PC-3 (cell line): ENCODE results near the gene PGP. TPM values are rescaled to one million over a fixed set of nuclear protein-coding genes. Genes with fewer than 3 reads are reported as not detected.

ENCODE experiments used
- ATAC-seq: fragments of 200-7000 bp; cut with Tn5 transposase; 2 replicates; pipeline ENCODE4 v1.9.1; 2020; ENCODE audit warnings: mild to moderate bottlenecking, moderate library complexity
- BruUV-seq: library from RNA; stranded (reverse); fragments of 400-500 nt; replicated peaks from 2 replicates; lab custom pipeline; 2021; lab: Mats Ljungman, UMichigan
- CTCF ChIA-PET: fragments of 300-600 bp; sonication (Branson Sonifier 250); formaldehyde crosslinking; loops from one replicate; lab custom pipeline; 2022; ENCODE audit warnings: antibody characterized with exemption; lab: Charles Lee
- POLR2A ChIA-PET: fragments of 300-600 bp; sonication (Branson Sonifier 250); formaldehyde crosslinking; loops from one replicate; lab custom pipeline; 2022; ENCODE audit warnings: antibody characterized with exemption; ENCODE audit not compliant: unreplicated experiment; lab: Charles Lee
- DNase-seq: peaks from one replicate; pipeline ENCODE4 v3.0.0-alpha.2; 2015
- H2AFZ ChIP-seq: fragments of 300-600 bp; sonication (generic); 2 replicates; pipeline ENCODE4 v1.6.0; 2016; ENCODE audit warnings: antibody characterized with exemption, low read length
- H3F3A ChIP-seq: fragments of 300-600 bp; sonication (generic); one replicate; pipeline ENCODE4 v1.6.0; 2017; ENCODE audit warnings: antibody characterized with exemption, low read length, control low read depth, mild to moderate bottlenecking; ENCODE audit not compliant: unreplicated experiment
- H3K27ac ChIP-seq: fragments of 300-600 bp; sonication (generic); 2 replicates; pipeline ENCODE4 v1.5.1; 2016; ENCODE audit warnings: mild to moderate bottlenecking, low read length
- H3K27me3 ChIP-seq: fragments of 300-600 bp; sonication (generic); 2 replicates; pipeline ENCODE4 v1.6.1; 2016; ENCODE audit warnings: low read length, mixed read lengths
- H3K36me3 ChIP-seq: fragments of 300-600 bp; sonication (generic); 2 replicates; pipeline ENCODE4 v1.6.1; 2016; ENCODE audit warnings: low read depth, mixed run types, low read length, mixed read lengths
- H3K4me1 ChIP-seq: fragments of 300-600 bp; sonication (generic); 2 replicates; pipeline ENCODE4 v1.5.1; 2016; ENCODE audit warnings: low read length; ENCODE audit not compliant: insufficient read depth
- H3K4me2 ChIP-seq: fragments of 300-600 bp; sonication (generic); 2 replicates; pipeline ENCODE4 v1.6.0; 2016; ENCODE audit warnings: low read length
- H3K4me3 ChIP-seq: fragments of 300-600 bp; sonication (generic); 2 replicates; pipeline ENCODE4 v1.5.1; 2016; ENCODE audit warnings: mild to moderate bottlenecking, low read length, mixed read lengths
- H3K79me2 ChIP-seq: fragments of 300-600 bp; sonication (generic); 2 replicates; pipeline ENCODE4 v1.6.1; 2017; ENCODE audit warnings: low read length, mixed read lengths
- H3K9ac ChIP-seq: fragments of 300-600 bp; sonication (generic); 2 replicates; pipeline ENCODE4 v1.6.0; 2016; ENCODE audit warnings: mild to moderate bottlenecking, low read length
- H3K9me2 ChIP-seq: fragments of 300-600 bp; sonication (generic); replicated peaks from 2 replicates; pipeline ENCODE4 v1.6.1; 2016; ENCODE audit warnings: mixed run types, low read length, mixed read lengths
- H3K9me3 ChIP-seq: fragments of 300-600 bp; sonication (generic); 2 replicates; pipeline ENCODE4 v1.6.1; 2016; ENCODE audit warnings: low read length, mixed read lengths
- H4K20me1 ChIP-seq: fragments of 300-600 bp; sonication (generic); 2 replicates; pipeline ENCODE4 v1.6.1; 2016; ENCODE audit warnings: low read length, mixed read lengths
- EZH2 ChIP-seq: fragments of 300-600 bp; sonication (generic); IDR thresholded peaks from one replicate; pipeline ENCODE4 v1.6.1; 2017; ENCODE audit warnings: antibody characterized with exemption, mild to moderate bottlenecking, low read length; ENCODE audit not compliant: unreplicated experiment
- EZH2phosphoT487 ChIP-seq: fragments of 300-600 bp; sonication (generic); IDR thresholded peaks from 2 replicates; pipeline ENCODE4 v1.6.1; 2018; ENCODE audit warnings: mild to moderate bottlenecking, antibody characterized with exemption, low read length, borderline replicate concordance
- intact Hi-C: fragments of 100-400 bp; cut with micrococcal nuclease; formaldehyde crosslinking; loops from 2 replicates; pipeline ENCODE4 v1.9.0; 2023
- total RNA-seq: library from RNA; depleted of rRNA; stranded (reverse); fragments of >200 nt; gene quantifications from 2 replicates; pipeline ENCODE4 v1.2.3, GENCODE V29; 2014
- TF ChIP-seq, protein P1 (sequence below): fragments of 300-600 bp; sonication (generic); conservative IDR thresholded peaks from 2 replicates; pipeline ENCODE4 v1.5.1; 2017; ENCODE audit warnings: antibody characterized with exemption, low read depth, mild to moderate bottlenecking, low read length

Gene PGP
- total RNA-seq, 1 experiment from 2014 or later: 46.0 TPM

DNA sequence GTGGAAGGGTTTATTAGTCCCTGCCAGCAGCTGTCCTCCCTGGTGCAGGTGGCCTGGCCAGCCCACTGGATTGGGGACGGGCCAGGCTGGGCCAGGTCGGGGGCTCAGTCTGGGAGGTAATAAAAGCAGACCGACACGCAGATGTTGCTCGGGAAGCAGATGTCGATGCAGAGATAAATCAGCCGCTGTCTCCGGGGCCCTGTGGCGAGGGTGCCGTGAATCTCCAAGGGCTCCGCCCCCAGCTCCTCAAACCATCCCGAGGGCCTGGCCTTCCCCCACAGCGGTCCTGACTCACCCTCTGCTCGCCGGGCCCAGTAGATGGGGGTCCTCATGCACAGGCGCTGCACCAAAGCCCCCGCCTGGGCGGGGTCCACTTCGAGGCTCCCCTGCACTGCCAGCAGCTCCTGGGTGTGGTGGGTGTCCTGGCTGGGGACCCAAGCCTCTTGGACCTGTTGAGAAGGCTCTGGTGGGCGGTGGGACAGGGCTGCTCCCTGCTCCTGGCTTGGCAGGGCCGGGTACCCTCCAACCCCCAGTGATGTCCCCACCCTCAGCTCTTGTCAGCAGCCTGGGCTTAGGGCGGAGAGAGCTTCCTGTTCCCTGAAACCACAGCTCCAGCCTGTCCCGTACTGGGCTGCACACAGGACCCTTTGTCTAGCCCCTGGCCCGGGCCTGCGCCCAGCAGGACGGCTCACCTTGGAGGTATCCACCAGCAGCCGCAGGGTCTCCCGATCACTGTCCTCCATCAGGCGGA, 5.2 kb downstream of the PGP start:
- H3K79me2 ChIP-seq: peaks cover 52% of the 10 kb centered on the region
- H3K36me3 ChIP-seq: no peaks in the 10 kb centered on the region
- CTCF ChIA-PET: no interaction called here
- H3F3A ChIP-seq: no peaks in the 10 kb centered on the region
- no peak overlapping the region for H3K27ac ChIP-seq
- no peak for TF ChIP-seq EZH2phosphoT487
- TF ChIP-seq, protein P1, sequence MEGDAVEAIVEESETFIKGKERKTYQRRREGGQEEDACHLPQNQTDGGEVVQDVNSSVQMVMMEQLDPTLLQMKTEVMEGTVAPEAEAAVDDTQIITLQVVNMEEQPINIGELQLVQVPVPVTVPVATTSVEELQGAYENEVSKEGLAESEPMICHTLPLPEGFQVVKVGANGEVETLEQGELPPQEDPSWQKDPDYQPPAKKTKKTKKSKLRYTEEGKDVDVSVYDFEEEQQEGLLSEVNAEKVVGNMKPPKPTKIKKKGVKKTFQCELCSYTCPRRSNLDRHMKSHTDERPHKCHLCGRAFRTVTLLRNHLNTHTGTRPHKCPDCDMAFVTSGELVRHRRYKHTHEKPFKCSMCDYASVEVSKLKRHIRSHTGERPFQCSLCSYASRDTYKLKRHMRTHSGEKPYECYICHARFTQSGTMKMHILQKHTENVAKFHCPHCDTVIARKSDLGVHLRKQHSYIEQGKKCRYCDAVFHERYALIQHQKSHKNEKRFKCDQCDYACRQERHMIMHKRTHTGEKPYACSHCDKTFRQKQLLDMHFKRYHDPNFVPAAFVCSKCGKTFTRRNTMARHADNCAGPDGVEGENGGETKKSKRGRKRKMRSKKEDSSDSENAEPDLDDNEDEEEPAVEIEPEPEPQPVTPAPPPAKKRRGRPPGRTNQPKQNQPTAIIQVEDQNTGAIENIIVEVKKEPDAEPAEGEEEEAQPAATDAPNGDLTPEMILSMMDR: no peak
- TF ChIP-seq EZH2: no peak
- no TSS peak for BruUV-seq
- H3K9ac ChIP-seq: no peak overlapping the region
- no peak for DNase-seq
- no peaks in the 10 kb centered on the region for H3K27me3 ChIP-seq
- no peak overlapping the region for H3K4me2 ChIP-seq
- no peak overlapping the region for H3K4me3 ChIP-seq
- H3K9me2 ChIP-seq: no peaks in the 10 kb centered on the region
- ATAC-seq: no peak
- intact Hi-C loops: no loop called here
- H3K9me3 ChIP-seq: no peaks in the 10 kb centered on the region
- POLR2A ChIA-PET: no interaction called here
- H2AFZ ChIP-seq: no peak overlapping the region
- peaks cover 27% of the 10 kb centered on the region for H3K4me1 ChIP-seq
- peaks cover 12% of the 10 kb centered on the region for H4K20me1 ChIP-seq

DNA sequence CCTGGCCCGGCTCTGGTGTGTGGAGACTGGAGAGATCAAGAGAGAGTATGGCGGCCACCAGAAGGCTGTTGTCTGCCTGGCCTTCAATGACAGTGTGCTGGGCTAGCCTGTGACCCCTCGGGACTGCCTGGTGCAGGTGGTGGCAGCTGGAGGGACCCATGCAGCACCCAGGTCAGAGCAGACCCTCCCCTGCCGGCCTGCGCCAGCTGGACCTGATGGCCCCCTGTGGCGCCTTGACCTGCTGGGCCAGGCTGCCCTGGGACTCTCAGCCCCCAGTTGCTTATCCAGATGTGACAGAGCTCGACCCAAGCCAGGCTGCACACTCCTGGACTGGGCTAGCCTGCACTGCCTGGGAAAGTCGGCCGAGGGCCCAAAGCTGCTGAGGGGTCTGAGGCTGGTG, 5.9 kb downstream of the PGP start:
- Histone ChIP-seq H3K9me2 (no peaks in the 10 kb centered on the region), H3K4me1 (peaks cover 27% of the 10 kb centered on the region), H3F3A (no peaks in the 10 kb centered on the region), H3K27me3 (no peaks in the 10 kb centered on the region), H2AFZ (no peak overlapping the region), H3K36me3 (no peaks in the 10 kb centered on the region), H3K27ac (no peak overlapping the region), H3K9me3 (no peaks in the 10 kb centered on the region), H3K4me3 (no peak overlapping the region), H3K4me2 (no peak overlapping the region), H3K79me2 (peaks cover 46% of the 10 kb centered on the region), H3K9ac (no peak overlapping the region), H4K20me1 (peaks cover 12% of the 10 kb centered on the region)
- CTCF ChIA-PET: no interaction called here
- BruUV-seq: no TSS peak
- ATAC-seq: no peak
- DNase-seq: no peak
- TF ChIP-seq EZH2 (no peak), EZH2phosphoT487 (no peak)
- TF ChIP-seq, protein P1: no peak
- intact Hi-C loops: no loop called here
- POLR2A ChIA-PET: no interaction called here

DNA sequence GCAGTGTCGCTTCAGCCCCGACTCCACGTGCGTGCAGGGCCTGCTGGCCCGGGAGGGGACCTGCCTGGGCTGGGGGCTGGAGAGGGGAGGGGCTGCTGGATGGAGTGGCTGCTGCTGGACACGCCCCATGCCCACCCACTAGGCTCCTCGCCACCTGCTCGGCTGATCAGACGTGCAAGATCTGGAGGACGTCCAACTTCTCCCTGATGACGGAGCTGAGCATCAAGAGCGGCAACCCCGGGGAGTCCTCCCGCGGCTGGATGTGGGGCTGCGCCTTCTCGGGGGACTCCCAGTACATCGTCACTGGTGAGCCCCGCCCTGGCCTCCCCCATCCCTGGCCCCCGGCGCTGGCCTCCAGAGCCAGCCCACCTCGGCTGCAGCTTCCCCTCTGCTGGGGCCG, 6.3 kb downstream of the PGP start:
- no peaks in the 10 kb centered on the region for H3K27me3 ChIP-seq
- CTCF ChIA-PET: no interaction called here
- DNase-seq (no peak), ATAC-seq (no peak)
- H3K27ac ChIP-seq: no peak overlapping the region
- H3K4me1 ChIP-seq: peaks cover 27% of the 10 kb centered on the region
- peaks cover 41% of the 10 kb centered on the region for H3K79me2 ChIP-seq
- H3K9ac ChIP-seq: no peak overlapping the region
- intact Hi-C loops: no loop called here
- no peaks in the 10 kb centered on the region for H3K36me3 ChIP-seq
- H3K4me2 ChIP-seq: no peak overlapping the region
- no peak overlapping the region for H2AFZ ChIP-seq
- TF ChIP-seq, protein P1: no peak
- TF ChIP-seq EZH2 (no peak), EZH2phosphoT487 (no peak)
- no peak overlapping the region for H3K4me3 ChIP-seq
- POLR2A ChIA-PET: no interaction called here
- no peaks in the 10 kb centered on the region for H3K9me2 ChIP-seq
- no TSS peak for BruUV-seq
- H3F3A ChIP-seq: no peaks in the 10 kb centered on the region
- no peaks in the 10 kb centered on the region for H3K9me3 ChIP-seq
- peaks cover 8% of the 10 kb centered on the region; the same call in 1 of the 2 replicates for H4K20me1 ChIP-seq
